K562 (cell line): ENCODE data around the gene SNRNP200. TPM values are rescaled to one million over a fixed set of nuclear protein-coding genes. Genes with fewer than 3 reads are reported as not detected.

Experiments
- BCL6 ChIP-seq: fragments of 250-450 bp; sonication (Bioruptor Pico); IDR thresholded peaks from 2 replicates; pipeline ENCODE4 v1.4.0; 2020
- CBX5 ChIP-seq: IDR thresholded peaks from 2 replicates; pipeline ENCODE4 v1.6.1; 2014; ENCODE audit warnings: low read depth, borderline replicate concordance
- CHCHD3 ChIP-seq: fragments of 250-450 bp; sonication (Bioruptor Pico); IDR thresholded peaks from 2 replicates; pipeline ENCODE4 v2.1.2; 2022; ENCODE audit warnings: mild to moderate bottlenecking
- ERF ChIP-seq: fragments of 450-650 bp; formaldehyde crosslinking; IDR thresholded peaks from 2 replicates; pipeline ENCODE4 v1.4.0; 2020; ENCODE audit warnings: mild to moderate bottlenecking, mixed read lengths
- FOXK1 ChIP-seq: sonication (generic); formaldehyde crosslinking; IDR thresholded peaks from 2 replicates; pipeline ENCODE4 v1.8.0; 2022; ENCODE audit warnings: missing genetic modification reagents, mild to moderate bottlenecking, borderline replicate concordance
- GTF2F1 ChIP-seq: IDR thresholded peaks from 2 replicates; pipeline ENCODE4 v1.6.1; 2011; ENCODE audit warnings: low read depth, low read length, improper control_type of control experiment
- HDAC3 ChIP-seq: fragments of 450-650 bp; IDR thresholded peaks from 2 replicates; pipeline ENCODE4 v1.6.1; 2018; ENCODE audit warnings: borderline replicate concordance, mild to moderate bottlenecking, moderate library complexity; ENCODE audit not compliant: partially characterized antibody
- JUND ChIP-seq, 2 experiments: IDR thresholded peaks; 2 replicates in 1 of 2; 3 replicates in 1 of 2; pipeline ENCODE4 v1.6.1; 2011; ENCODE audit warnings: borderline replicate concordance in 2 of 2, low read depth in 2 of 2, low read length in 2 of 2, improper control_type of control experiment in 1 of 2, missing biosample characterization in 1 of 2, missing genetic modification characterization in 1 of 2, missing genetic modification reagents in 1 of 2
- MAFF ChIP-seq: IDR thresholded peaks from 2 replicates; pipeline ENCODE4 v1.6.1; 2012; ENCODE audit warnings: low read length, improper control_type of control experiment
- SIN3A ChIP-seq, 2 experiments: fragments of 150-350 bp in 1 of 2; IDR thresholded peaks; 2 replicates each; pipeline ENCODE4 v1.6.1; 2011 to 2016; ENCODE audit warnings: borderline replicate concordance in 2 of 2, low read depth in 2 of 2, low read length in 2 of 2, mild to moderate bottlenecking in 2 of 2, moderate library complexity in 2 of 2; ENCODE audit not compliant: control insufficient read depth in 1 of 2
- SREBF2 ChIP-seq: sonication (generic); formaldehyde crosslinking; IDR thresholded peaks from 2 replicates; pipeline ENCODE4 v1.4.0; 2020; ENCODE audit warnings: mild to moderate bottlenecking, missing genetic modification reagents
- XRCC4 ChIP-seq: IDR thresholded peaks from one replicate; pipeline ENCODE4 v1.6.1; 2011; ENCODE audit not compliant: insufficient read depth, insufficient read length; ENCODE audit errors: extremely low read depth
- ZNF253 ChIP-seq: fragments of 250-450 bp; sonication (Bioruptor Pico); conservative IDR thresholded peaks from 2 replicates; pipeline ENCODE4 v1.6.1; 2021; ENCODE audit warnings: mild to moderate bottlenecking
- ZNF551 ChIP-seq: fragments of 250-450 bp; sonication (Bioruptor Pico); IDR thresholded peaks from 2 replicates; pipeline ENCODE4 v1.5.0; 2021; ENCODE audit warnings: mild to moderate bottlenecking, moderate library complexity
- ZNF695 ChIP-seq: fragments of 450-650 bp; formaldehyde crosslinking; IDR thresholded peaks from 2 replicates; pipeline ENCODE4 v1.4.0; 2020; ENCODE audit warnings: mild to moderate bottlenecking, moderate library complexity
- polyA plus RNA-seq, 8 experiments: library from polyadenylated mRNA; depleted of rRNA in 4 of 8; stranded (reverse) in 5 of 8; unstranded in 3 of 8; fragments of >200 nt; fragmentation: Nextera tagmentation in 2 of 8; fragmentation: Illumina TruSeq in 1 of 8; extraction: Ambion mirVana in 2 of 8; extraction: Trizol in 1 of 8; gene quantifications; 2 replicates each; pipeline versions ENCODE4 v1.2.1 to v1.2.3, GENCODE V29; 2011 to 2014; ENCODE audit warnings: inconsistent platforms in 1 of 8, missing spikeins in 1 of 8
- total RNA-seq, 7 experiments: library from RNA; depleted of rRNA in 6 of 7; stranded (reverse); fragments of >200 nt in 6 of 7; fragmentation: Illumina TruSeq in 2 of 7; extraction: Trizol in 2 of 7; gene quantifications; 2 replicates each; pipeline versions ENCODE4 v1.2.1 to v1.2.3, GENCODE V29; 2011 to 2021; ENCODE audit warnings: low replicate concordance in 1 of 7
- TF ChIP-seq, protein P1 (sequence below): fragments of 250-450 bp; sonication (Bioruptor Pico); IDR thresholded peaks from 2 replicates; pipeline ENCODE4 v1.5.0; 2022; ENCODE audit warnings: mild to moderate bottlenecking
- TF ChIP-seq, protein P2 (sequence below): fragments of 250-450 bp; sonication (Bioruptor Pico); IDR thresholded peaks from 2 replicates; pipeline ENCODE4 v1.5.0; 2020; ENCODE audit warnings: mild to moderate bottlenecking, borderline replicate concordance
- TF ChIP-seq, protein P3 (sequence below): fragments of 150-350 bp; IDR thresholded peaks from 2 replicates; pipeline ENCODE4 v1.6.1; 2014; ENCODE audit warnings: low read depth, mild to moderate bottlenecking, low read length, borderline replicate concordance
- TF ChIP-seq, protein P4 (sequence below): fragments of 450-650 bp; IDR thresholded peaks from 2 replicates; pipeline ENCODE4 v1.7.0; 2016; ENCODE audit warnings: borderline replicate concordance

Gene SNRNP200
- total and polyA plus RNA-seq, 9 of the 15 experiments (the other 6 are each of a cell fraction or from before 2014, with no cell fraction given): 76.1 to 231 (median 155) TPM

DNA sequence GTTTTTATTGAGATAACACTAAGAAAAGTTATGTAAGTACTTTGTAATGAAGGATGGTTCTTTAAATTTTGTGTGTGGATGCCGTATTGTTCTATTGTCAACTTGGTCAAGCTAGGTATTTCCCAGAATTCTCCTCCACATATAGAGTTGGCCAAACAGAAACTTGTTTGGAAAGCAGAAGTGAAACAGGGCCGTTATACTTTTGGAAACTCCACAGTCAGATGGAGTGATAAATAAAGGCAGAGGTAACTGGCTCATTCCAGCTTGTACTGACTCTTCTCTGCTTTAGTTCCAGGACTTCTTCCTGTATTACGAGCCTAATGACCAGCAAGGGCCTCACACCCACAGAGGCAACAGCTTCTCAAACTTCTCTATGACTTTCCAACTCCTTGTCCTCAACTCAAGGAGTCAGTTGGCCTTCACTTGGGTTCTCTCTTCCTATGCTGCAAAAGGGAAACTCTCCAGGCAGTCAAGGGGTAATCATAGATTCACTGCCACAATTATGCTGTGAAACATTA, 80.3 kb downstream of the SNRNP200 start (continued):
- TF ChIP-seq HDAC3: no peak
- no peak for TF ChIP-seq SIN3A (IDR thresholded peaks at IDR 0.05; ENCODE audit: borderline replicate concordance in 2 of 2, control insufficient read depth in 1 of 2, low read depth in 2 of 2, low read length in 2 of 2)
- TF ChIP-seq CHCHD3: no peak
- no peak for TF ChIP-seq JUND (IDR thresholded peaks at IDR 0.05; ENCODE audit: borderline replicate concordance, low read depth, low read length)
- peak; percentile 56; the same call in 2 of the 3 replicates for TF ChIP-seq JUND (tag; IDR thresholded peaks at IDR 0.05; ENCODE audit: borderline replicate concordance, low read depth, low read length)
- no peak for TF ChIP-seq SREBF2 (CRISPR knock-in tag)
- TF ChIP-seq, protein P1, sequence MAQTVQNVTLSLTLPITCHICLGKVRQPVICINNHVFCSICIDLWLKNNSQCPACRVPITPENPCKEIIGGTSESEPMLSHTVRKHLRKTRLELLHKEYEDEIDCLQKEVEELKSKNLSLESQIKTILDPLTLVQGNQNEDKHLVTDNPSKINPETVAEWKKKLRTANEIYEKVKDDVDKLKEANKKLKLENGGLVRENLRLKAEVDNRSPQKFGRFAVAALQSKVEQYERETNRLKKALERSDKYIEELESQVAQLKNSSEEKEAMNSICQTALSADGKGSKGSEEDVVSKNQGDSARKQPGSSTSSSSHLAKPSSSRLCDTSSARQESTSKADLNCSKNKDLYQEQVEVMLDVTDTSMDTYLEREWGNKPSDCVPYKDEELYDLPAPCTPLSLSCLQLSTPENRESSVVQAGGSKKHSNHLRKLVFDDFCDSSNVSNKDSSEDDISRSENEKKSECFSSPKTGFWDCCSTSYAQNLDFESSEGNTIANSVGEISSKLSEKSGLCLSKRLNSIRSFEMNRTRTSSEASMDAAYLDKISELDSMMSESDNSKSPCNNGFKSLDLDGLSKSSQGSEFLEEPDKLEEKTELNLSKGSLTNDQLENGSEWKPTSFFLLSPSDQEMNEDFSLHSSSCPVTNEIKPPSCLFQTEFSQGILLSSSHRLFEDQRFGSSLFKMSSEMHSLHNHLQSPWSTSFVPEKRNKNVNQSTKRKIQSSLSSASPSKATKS: no peak
- TF ChIP-seq, protein P2, sequence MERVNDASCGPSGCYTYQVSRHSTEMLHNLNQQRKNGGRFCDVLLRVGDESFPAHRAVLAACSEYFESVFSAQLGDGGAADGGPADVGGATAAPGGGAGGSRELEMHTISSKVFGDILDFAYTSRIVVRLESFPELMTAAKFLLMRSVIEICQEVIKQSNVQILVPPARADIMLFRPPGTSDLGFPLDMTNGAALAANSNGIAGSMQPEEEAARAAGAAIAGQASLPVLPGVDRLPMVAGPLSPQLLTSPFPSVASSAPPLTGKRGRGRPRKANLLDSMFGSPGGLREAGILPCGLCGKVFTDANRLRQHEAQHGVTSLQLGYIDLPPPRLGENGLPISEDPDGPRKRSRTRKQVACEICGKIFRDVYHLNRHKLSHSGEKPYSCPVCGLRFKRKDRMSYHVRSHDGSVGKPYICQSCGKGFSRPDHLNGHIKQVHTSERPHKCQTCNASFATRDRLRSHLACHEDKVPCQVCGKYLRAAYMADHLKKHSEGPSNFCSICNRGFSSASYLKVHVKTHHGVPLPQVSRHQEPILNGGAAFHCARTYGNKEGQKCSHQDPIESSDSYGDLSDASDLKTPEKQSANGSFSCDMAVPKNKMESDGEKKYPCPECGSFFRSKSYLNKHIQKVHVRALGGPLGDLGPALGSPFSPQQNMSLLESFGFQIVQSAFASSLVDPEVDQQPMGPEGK: no peak
- TF ChIP-seq, protein P3, sequence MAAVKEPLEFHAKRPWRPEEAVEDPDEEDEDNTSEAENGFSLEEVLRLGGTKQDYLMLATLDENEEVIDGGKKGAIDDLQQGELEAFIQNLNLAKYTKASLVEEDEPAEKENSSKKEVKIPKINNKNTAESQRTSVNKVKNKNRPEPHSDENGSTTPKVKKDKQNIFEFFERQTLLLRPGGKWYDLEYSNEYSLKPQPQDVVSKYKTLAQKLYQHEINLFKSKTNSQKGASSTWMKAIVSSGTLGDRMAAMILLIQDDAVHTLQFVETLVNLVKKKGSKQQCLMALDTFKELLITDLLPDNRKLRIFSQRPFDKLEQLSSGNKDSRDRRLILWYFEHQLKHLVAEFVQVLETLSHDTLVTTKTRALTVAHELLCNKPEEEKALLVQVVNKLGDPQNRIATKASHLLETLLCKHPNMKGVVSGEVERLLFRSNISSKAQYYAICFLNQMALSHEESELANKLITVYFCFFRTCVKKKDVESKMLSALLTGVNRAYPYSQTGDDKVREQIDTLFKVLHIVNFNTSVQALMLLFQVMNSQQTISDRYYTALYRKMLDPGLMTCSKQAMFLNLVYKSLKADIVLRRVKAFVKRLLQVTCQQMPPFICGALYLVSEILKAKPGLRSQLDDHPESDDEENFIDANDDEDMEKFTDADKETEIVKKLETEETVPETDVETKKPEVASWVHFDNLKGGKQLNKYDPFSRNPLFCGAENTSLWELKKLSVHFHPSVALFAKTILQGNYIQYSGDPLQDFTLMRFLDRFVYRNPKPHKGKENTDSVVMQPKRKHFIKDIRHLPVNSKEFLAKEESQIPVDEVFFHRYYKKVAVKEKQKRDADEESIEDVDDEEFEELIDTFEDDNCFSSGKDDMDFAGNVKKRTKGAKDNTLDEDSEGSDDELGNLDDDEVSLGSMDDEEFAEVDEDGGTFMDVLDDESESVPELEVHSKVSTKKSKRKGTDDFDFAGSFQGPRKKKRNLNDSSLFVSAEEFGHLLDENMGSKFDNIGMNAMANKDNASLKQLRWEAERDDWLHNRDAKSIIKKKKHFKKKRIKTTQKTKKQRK: no peak
- no peak for TF ChIP-seq ZNF253 (CRISPR knock-in tag)
- 0 out of 2 replicates have a peak, but pooled peaks have one; percentile 76 for TF ChIP-seq ERF (CRISPR knock-in tag)
- no peak for TF ChIP-seq XRCC4
- TF ChIP-seq ZNF695 (CRISPR knock-in tag): no peak
- no peak for TF ChIP-seq ZNF551 (CRISPR knock-in tag)
- no peak for TF ChIP-seq FOXK1
- TF ChIP-seq, protein P4, sequence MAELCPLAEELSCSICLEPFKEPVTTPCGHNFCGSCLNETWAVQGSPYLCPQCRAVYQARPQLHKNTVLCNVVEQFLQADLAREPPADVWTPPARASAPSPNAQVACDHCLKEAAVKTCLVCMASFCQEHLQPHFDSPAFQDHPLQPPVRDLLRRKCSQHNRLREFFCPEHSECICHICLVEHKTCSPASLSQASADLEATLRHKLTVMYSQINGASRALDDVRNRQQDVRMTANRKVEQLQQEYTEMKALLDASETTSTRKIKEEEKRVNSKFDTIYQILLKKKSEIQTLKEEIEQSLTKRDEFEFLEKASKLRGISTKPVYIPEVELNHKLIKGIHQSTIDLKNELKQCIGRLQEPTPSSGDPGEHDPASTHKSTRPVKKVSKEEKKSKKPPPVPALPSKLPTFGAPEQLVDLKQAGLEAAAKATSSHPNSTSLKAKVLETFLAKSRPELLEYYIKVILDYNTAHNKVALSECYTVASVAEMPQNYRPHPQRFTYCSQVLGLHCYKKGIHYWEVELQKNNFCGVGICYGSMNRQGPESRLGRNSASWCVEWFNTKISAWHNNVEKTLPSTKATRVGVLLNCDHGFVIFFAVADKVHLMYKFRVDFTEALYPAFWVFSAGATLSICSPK: no peak
- no peak for TF ChIP-seq CBX5
- no peak for TF ChIP-seq GTF2F1
- peak; percentile 80 for TF ChIP-seq BCL6
- TF ChIP-seq MAFF: no peak
